Keratinocyte (primary cell): ENCODE data around the gene KCNK17. TPM values are rescaled to one million over a fixed set of nuclear protein-coding genes. Genes with fewer than 3 reads are reported as not detected.

Experiments used
- DNase-seq: peaks from one replicate; pipeline ENCODE4 v3.0.0-alpha.2; 2011; ENCODE audit warnings: low read depth, missing footprints, low spot score
- FAIRE-seq: peaks from 2 replicates; lab custom pipeline; 2011; peaks lifted over from hg19 to GRCh38; lab: Jason Lieb, UNC
- H2AFZ ChIP-seq: 2 replicates; pipeline ENCODE4 v1.6.0; 2012; ENCODE audit warnings: low read length, control low read depth, inconsistent platforms; ENCODE audit not compliant: control insufficient read depth
- H3K27ac ChIP-seq: 2 replicates; pipeline ENCODE4 v1.5.1; 2011; ENCODE audit warnings: low read length; ENCODE audit not compliant: control insufficient read depth, insufficient read depth
- H3K27me3 ChIP-seq: 3 replicates; pipeline ENCODE4 v1.6.0; 2011; ENCODE audit warnings: low read length; ENCODE audit not compliant: control insufficient read depth, insufficient read depth; ENCODE audit errors: extremely low read depth
- H3K36me3 ChIP-seq, 2 experiments: 2 replicates in 1 of 2; 3 replicates in 1 of 2; pipeline ENCODE4 v1.5.1; 2011; ENCODE audit warnings: low read length in 2 of 2, mild to moderate bottlenecking in 1 of 2; ENCODE audit not compliant: control insufficient read depth in 2 of 2, insufficient read depth in 2 of 2; ENCODE audit errors: extremely low read depth in 1 of 2
- H3K4me1 ChIP-seq: 3 replicates; pipeline ENCODE4 v1.5.1; 2011; ENCODE audit warnings: low read length; ENCODE audit not compliant: control insufficient read depth, insufficient read depth; ENCODE audit errors: extremely low read depth
- H3K4me2 ChIP-seq: 3 replicates; pipeline ENCODE4 v1.6.0; 2011; ENCODE audit warnings: low read depth, low read length; ENCODE audit not compliant: control insufficient read depth, insufficient read depth; ENCODE audit errors: extremely low read depth
- H3K4me3 ChIP-seq, 3 experiments: fragments of 200-600 bp in 1 of 3; sonication (generic) in 1 of 3; 2 replicates in 2 of 3; 3 replicates in 1 of 3; pipeline ENCODE4 v1.5.1; 2011 to 2016; ENCODE audit warnings: low read length in 3 of 3, mild to moderate bottlenecking in 3 of 3, control low read depth in 2 of 3, inconsistent platforms in 1 of 3, low read depth in 1 of 3, mixed read lengths in 1 of 3, mixed run types in 1 of 3, moderate library complexity in 1 of 3; ENCODE audit not compliant: control insufficient read depth in 2 of 3, insufficient read depth in 2 of 3; ENCODE audit errors: extremely low read depth in 1 of 3
- H3K79me2 ChIP-seq: 2 replicates; pipeline ENCODE4 v1.6.0; 2012; ENCODE audit warnings: low read length; ENCODE audit not compliant: control insufficient read depth, insufficient read depth
- H3K9ac ChIP-seq: 3 replicates; pipeline ENCODE4 v1.6.0; 2011; ENCODE audit warnings: low read length; ENCODE audit not compliant: control insufficient read depth, insufficient read depth; ENCODE audit errors: extremely low read depth
- H3K9me1 ChIP-seq: 3 replicates; pipeline ENCODE4 v1.6.0; 2011; ENCODE audit warnings: low read length; ENCODE audit not compliant: control insufficient read depth, insufficient read depth; ENCODE audit errors: extremely low read depth
- H3K9me3 ChIP-seq: 2 replicates; pipeline ENCODE4 v1.5.1; 2012; ENCODE audit warnings: low read depth, low read length; ENCODE audit not compliant: control insufficient read depth
- H4K20me1 ChIP-seq: 3 replicates; pipeline ENCODE4 v1.6.0; 2011; ENCODE audit warnings: low read length; ENCODE audit not compliant: control insufficient read depth, insufficient read depth; ENCODE audit errors: extremely low read depth
- EZH2 ChIP-seq: IDR thresholded peaks from one replicate; pipeline ENCODE4 v1.6.1; 2012; ENCODE audit warnings: inconsistent platforms, mild to moderate bottlenecking, low read length, moderate library complexity
- dilution Hi-C: fragments of 300-500 bp; cut with MboI; formaldehyde crosslinking; loops from one replicate; pipeline ENCODE4 v1.7.0; 2020; ENCODE audit warnings: low sequenced_read_pairs; ENCODE audit not compliant: extremely low pct_ligation_motif_present
- polyA plus RNA-seq, 5 experiments: library from polyadenylated mRNA; depleted of rRNA in 3 of 5; stranded (reverse) in 3 of 5; stranded (forward) in 1 of 5; unstranded in 1 of 5; fragments of >200 nt; gene quantifications; 1 replicate in 1 of 5; 2 replicates in 3 of 5; 3 replicates in 1 of 5; pipeline versions ENCODE4 v1.2.1 to v1.2.3, GENCODE V29; 2011 to 2012; ENCODE audit warnings: missing spikeins in 2 of 5, low read depth in 1 of 5, low replicate concordance in 1 of 5
- TF ChIP-seq, protein P1 (sequence below), 3 experiments: IDR thresholded peaks in 1 of 3; conservative IDR thresholded peaks in 1 of 3; optimal IDR thresholded peaks in 1 of 3; 2 replicates in 2 of 3; 3 replicates in 1 of 3; pipeline versions ENCODE3 to v1.5.1; 2011; ENCODE audit warnings: low read length in 3 of 3, mild to moderate bottlenecking in 3 of 3, moderate library complexity in 2 of 3, control low read depth in 1 of 3, inconsistent platforms in 1 of 3; ENCODE audit not compliant: insufficient read depth in 2 of 3; ENCODE audit errors: extremely low read depth in 1 of 3

KCNK17 gene
- polyA plus RNA-seq, 1 donor (not counting 4 experiments of a cell fraction or from before 2014, with no cell fraction given) = not detected

DNA sequence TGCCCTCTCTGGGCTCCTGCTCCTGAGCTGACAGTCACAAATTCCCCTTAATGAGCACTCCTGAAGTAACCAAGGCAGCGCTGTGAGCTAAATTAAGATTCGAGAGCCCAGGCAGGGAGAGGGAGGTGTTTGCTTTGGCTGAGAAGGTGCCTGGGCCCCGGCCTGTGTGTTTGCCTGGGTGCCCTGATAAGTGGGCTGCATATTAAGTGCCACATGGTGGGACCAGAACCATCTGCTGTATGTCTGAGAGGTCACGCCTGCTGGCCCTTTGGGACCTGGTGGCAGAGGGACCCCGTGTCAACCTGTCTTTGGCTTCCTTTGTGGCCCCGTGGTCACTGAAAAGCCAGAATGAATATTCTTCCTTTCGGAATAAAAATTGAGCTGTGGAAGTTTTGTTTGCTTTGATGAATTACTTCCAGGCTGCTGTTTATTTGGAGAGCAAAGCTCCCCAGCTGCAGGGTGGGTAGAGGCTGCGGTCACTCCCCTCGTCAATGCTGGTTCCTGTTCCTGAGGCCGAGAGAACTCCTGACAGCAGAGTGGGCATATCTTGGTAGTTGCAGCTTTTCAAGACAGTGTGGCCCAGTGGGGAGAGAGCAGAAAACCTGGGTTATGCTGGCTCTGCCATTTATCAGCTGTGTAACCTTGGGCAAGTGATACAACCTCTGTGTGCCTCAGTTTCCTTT is 25.8 kb upstream of the KCNK17 start:
- Histone ChIP-seq H3K9ac (no peak overlapping the region), H4K20me1 (no peaks in the 10 kb centered on the region), H3K4me2 (no peak overlapping the region), H3K9me3 (no peaks in the 10 kb centered on the region), H3K4me3 (no peak overlapping the region), H3K36me3 (no peaks in the 10 kb centered on the region), H3K79me2 (no peaks in the 10 kb centered on the region), H3K4me1 (no peaks in the 10 kb centered on the region), H3K27ac (no peak overlapping the region), H3K27me3 (peaks cover 5% of the 10 kb centered on the region), H3K9me1 (no peaks in the 10 kb centered on the region), H2AFZ (no peak overlapping the region)
- no peak for FAIRE-seq
- dilution Hi-C loops = no loop called here
- no peak for DNase-seq
- TF ChIP-seq, protein P1, sequence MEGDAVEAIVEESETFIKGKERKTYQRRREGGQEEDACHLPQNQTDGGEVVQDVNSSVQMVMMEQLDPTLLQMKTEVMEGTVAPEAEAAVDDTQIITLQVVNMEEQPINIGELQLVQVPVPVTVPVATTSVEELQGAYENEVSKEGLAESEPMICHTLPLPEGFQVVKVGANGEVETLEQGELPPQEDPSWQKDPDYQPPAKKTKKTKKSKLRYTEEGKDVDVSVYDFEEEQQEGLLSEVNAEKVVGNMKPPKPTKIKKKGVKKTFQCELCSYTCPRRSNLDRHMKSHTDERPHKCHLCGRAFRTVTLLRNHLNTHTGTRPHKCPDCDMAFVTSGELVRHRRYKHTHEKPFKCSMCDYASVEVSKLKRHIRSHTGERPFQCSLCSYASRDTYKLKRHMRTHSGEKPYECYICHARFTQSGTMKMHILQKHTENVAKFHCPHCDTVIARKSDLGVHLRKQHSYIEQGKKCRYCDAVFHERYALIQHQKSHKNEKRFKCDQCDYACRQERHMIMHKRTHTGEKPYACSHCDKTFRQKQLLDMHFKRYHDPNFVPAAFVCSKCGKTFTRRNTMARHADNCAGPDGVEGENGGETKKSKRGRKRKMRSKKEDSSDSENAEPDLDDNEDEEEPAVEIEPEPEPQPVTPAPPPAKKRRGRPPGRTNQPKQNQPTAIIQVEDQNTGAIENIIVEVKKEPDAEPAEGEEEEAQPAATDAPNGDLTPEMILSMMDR (optimal IDR thresholded peaks at IDR 0.05 in 1 of 3, IDR thresholded peaks at IDR 0.05 in 1 of 3, conservative IDR thresholded peaks at IDR 0.05 in 1 of 3; ENCODE audit: extremely low read depth in 1 of 3, insufficient read depth in 2 of 3, low read length in 3 of 3) = no peak
- no peak for TF ChIP-seq EZH2

DNA sequence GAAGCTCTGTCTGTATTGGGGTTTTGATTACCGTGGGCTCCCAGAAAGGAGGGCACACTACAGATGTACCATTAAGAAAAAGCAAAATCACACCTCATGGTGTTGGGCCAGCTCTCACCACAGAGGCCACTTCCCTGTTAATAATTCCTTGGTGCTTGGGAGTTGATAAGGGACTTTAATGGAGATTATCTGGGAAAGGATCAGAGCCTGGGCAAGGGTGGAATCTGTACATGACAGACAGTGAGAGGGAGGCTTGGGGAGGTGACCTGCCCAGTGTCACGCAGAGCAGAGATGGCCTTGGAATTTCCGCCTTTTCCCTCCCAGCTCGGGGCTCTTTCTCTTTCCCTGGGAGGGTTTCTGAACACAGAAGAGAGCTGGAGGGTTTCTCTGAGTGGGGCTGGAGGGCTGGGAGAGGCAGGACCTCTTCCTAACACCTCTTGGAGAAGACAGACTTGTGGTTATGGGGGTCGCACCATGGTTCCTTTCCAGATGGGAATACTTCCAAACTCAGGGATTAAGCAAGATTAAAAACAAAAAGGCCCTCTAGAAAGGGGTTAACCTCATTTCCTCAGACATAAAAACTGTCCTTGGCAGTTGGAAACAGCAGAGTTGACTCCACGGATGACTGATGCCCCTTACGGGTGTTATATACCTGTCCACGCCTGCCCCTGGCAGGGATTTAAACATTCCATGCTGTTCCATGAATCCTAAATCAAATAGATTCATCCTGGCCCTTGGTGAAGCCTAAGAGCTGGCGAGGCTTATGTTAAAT is 25.1 kb upstream of the KCNK17 start:
- Histone ChIP-seq H4K20me1 (no peaks in the 10 kb centered on the region), H3K9me3 (no peaks in the 10 kb centered on the region), H3K4me3 (no peak overlapping the region), H2AFZ (no peak overlapping the region), H3K9ac (no peak overlapping the region), H3K27me3 (peaks cover 5% of the 10 kb centered on the region), H3K9me1 (no peaks in the 10 kb centered on the region), H3K79me2 (no peaks in the 10 kb centered on the region), H3K27ac (no peak overlapping the region), H3K4me1 (no peaks in the 10 kb centered on the region), H3K4me2 (no peak overlapping the region), H3K36me3 (no peaks in the 10 kb centered on the region)
- FAIRE-seq (no peak), DNase-seq (no peak)
- TF ChIP-seq, protein P1 (optimal IDR thresholded peaks at IDR 0.05 in 1 of 3, IDR thresholded peaks at IDR 0.05 in 1 of 3, conservative IDR thresholded peaks at IDR 0.05 in 1 of 3; ENCODE audit: extremely low read depth in 1 of 3, insufficient read depth in 2 of 3, low read length in 3 of 3) = no peak
- no peak for TF ChIP-seq EZH2
- dilution Hi-C loops = no loop called here
